ENCODE measurements around the gene PABPN1.

DNA sequence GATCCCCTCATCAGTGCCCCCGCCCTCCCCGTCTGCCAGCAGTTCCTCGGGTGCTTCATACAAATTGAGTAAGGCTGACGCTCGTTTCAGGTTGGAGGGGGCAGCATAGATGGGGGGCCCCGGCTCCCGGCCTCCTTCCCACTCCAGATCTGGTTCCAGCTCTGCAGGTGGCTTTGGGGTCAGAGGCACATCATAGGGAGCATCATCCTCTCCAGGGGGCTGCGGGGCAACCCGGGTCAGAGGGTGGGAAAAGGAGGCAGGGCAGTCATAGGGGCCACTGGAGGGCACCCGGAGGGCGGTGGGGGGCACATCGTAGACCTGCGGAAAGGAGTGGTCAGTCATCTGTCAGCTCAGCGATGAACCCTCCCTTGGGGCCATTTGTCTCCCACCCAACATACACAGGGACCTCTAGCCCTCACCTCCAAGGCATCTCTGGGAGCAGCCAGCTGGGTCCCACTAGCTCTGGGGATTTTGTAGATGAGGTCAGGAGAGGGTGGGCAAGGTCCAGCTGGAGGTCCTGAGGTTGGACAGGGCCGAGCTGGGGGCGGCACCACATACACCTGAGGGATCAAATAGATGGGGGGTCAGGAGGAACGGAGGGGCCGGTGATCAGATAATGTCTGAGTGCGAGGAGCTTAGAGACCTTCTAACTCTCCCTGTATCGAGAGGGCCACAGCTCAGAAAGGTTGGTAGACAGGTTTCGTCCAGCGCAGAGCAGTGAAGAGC, 38.6 kb downstream of the PABPN1 start:
- TF ChIP-seq, protein P1, sequence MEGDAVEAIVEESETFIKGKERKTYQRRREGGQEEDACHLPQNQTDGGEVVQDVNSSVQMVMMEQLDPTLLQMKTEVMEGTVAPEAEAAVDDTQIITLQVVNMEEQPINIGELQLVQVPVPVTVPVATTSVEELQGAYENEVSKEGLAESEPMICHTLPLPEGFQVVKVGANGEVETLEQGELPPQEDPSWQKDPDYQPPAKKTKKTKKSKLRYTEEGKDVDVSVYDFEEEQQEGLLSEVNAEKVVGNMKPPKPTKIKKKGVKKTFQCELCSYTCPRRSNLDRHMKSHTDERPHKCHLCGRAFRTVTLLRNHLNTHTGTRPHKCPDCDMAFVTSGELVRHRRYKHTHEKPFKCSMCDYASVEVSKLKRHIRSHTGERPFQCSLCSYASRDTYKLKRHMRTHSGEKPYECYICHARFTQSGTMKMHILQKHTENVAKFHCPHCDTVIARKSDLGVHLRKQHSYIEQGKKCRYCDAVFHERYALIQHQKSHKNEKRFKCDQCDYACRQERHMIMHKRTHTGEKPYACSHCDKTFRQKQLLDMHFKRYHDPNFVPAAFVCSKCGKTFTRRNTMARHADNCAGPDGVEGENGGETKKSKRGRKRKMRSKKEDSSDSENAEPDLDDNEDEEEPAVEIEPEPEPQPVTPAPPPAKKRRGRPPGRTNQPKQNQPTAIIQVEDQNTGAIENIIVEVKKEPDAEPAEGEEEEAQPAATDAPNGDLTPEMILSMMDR (conservative IDR thresholded peaks at IDR 0.05) = no peak
- no peak for TF ChIP-seq ZFX (IDR thresholded peaks at IDR 0.05)
